Vagina (tissue), 2 donors: ENCODE data around the gene SLC25A44. TPM values are rescaled to one million over a fixed set of nuclear protein-coding genes. Genes with fewer than 3 reads are reported as not detected.
A peak's percentile ranks its signal among the peaks of the same experiment; 100 is the strongest.

Experiments used
- DNase-seq, 2 donors: peaks; one replicate each; pipeline ENCODE4 v3.0.0-alpha.2; 2017; ENCODE audit errors: extremely low spot score in 2 of 2
- H3K27ac ChIP-seq: fragments of 200-600 bp; sonication (generic); one replicate; pipeline ENCODE4 v1.5.1; 2019
- H3K27me3 ChIP-seq: fragments of 200-600 bp; sonication (generic); one replicate; pipeline ENCODE4 v1.5.1; 2019
- H3K36me3 ChIP-seq, 2 donors: fragments of 200-600 bp; sonication (generic); one replicate each; pipeline ENCODE4 v1.5.1; 2017 to 2019
- H3K4me1 ChIP-seq: fragments of 200-600 bp; sonication (generic); one replicate; pipeline ENCODE4 v1.5.1; 2019
- H3K4me3 ChIP-seq, 2 donors: fragments of 200-600 bp; sonication (generic); 1 replicate in 1 of 2; 2 replicates in 1 of 2; pipeline ENCODE4 v1.5.1; 2016 to 2019
- H3K9me3 ChIP-seq: fragments of 200-600 bp; sonication (generic); one replicate; pipeline ENCODE4 v1.5.1; 2019
- CTCF ChIP-seq, 3 experiments: fragments of 450-650 bp in 2 of 3; fragments of 200-600 bp in 1 of 3; sonication (generic) in 1 of 3; IDR thresholded peaks; one replicate each; pipeline ENCODE4 v1.5.1; 2017 to 2019; ENCODE audit warnings: antibody characterized with exemption in 3 of 3, mild to moderate bottlenecking in 2 of 3, moderate library complexity in 2 of 3
- POLR2A ChIP-seq, 2 donors: fragments of 450-650 bp; IDR thresholded peaks; one replicate each; pipeline ENCODE4 v1.6.1; 2017; ENCODE audit warnings: antibody characterized with exemption in 2 of 2, mild to moderate bottlenecking in 2 of 2, moderate library complexity in 2 of 2
- POLR2AphosphoS5 ChIP-seq, 2 donors: sonication (generic); formaldehyde crosslinking; IDR thresholded peaks; one replicate each; pipeline ENCODE4 v1.9.0; 2017; ENCODE audit warnings: antibody characterized with exemption in 2 of 2, mild to moderate bottlenecking in 2 of 2, low read depth in 1 of 2; ENCODE audit not compliant: insufficient read depth in 1 of 2
- intact Hi-C: fragments of 100-400 bp; cut with DNase I; formaldehyde crosslinking; loops from one replicate; pipeline ENCODE4 v1.15.1; 2023
- total RNA-seq: library from RNA; depleted of rRNA; stranded (reverse); fragments of >200 nt; gene quantifications from one replicate; pipeline ENCODE4 v1.2.3, GENCODE V29; 2016

Gene SLC25A44
- total RNA-seq, 1 donor from 2014 or later = 14.0 TPM

- Histone ChIP-seq H3K9me3 (no peaks in the 10 kb centered on the region), H3K4me1 (peaks cover 41% of the 10 kb centered on the region), H3K27ac (no peak overlapping the region), H3K36me3 (peaks cover 0 to 24% of the 10 kb centered on the region in 2 donors), H3K27me3 (no peaks in the 10 kb centered on the region), H3K4me3 (no peak overlapping the region)
- DNase-seq = no peak
- intact Hi-C loops = no loop called here
- TF ChIP-seq POLR2A (IDR thresholded peaks at IDR 0.05) = no peak
- TF ChIP-seq POLR2AphosphoS5 (IDR thresholded peaks at IDR 0.05; ENCODE audit: insufficient read depth in 1 of 2, low read depth in 1 of 2) = peak in 1 of 2 donors; percentile 14
- no peak for TF ChIP-seq CTCF (IDR thresholded peaks at IDR 0.05)
These were observed 24.0 kb downstream of the SLC25A44 start for GRCh38 chr1:156217871-156218270.

- H3K27ac ChIP-seq = no peak overlapping the region
- peaks cover 0 to 38% of the 10 kb centered on the region in 2 donors for H3K36me3 ChIP-seq
- no peaks in the 10 kb centered on the region for H3K9me3 ChIP-seq
- H3K4me1 ChIP-seq = peaks cover 26% of the 10 kb centered on the region
- intact Hi-C loops = no loop called here
- no peak for DNase-seq
- TF ChIP-seq CTCF (IDR thresholded peaks at IDR 0.05) (no peak), POLR2A (IDR thresholded peaks at IDR 0.05) (no peak), POLR2AphosphoS5 (IDR thresholded peaks at IDR 0.05; ENCODE audit: insufficient read depth in 1 of 2, low read depth in 1 of 2) (no peak)
- H3K4me3 ChIP-seq = no peak overlapping the region
- H3K27me3 ChIP-seq = no peaks in the 10 kb centered on the region
These were observed 26.3 kb downstream of the SLC25A44 start for GRCh38 chr1:156220226-156220625.

GRCh38 chr1:156221986-156222692 is 28.2 kb downstream of the SLC25A44 start:
- intact Hi-C loops = no loop called here
- no peak for DNase-seq
- Histone ChIP-seq H3K27ac (no peak overlapping the region), H3K36me3 (peaks cover 0 to 49% of the 10 kb centered on the region in 2 donors), H3K4me1 (peaks cover 21% of the 10 kb centered on the region), H3K4me3 (no peak overlapping the region), H3K9me3 (no peaks in the 10 kb centered on the region), H3K27me3 (no peaks in the 10 kb centered on the region)
- TF ChIP-seq POLR2AphosphoS5 (IDR thresholded peaks at IDR 0.05; ENCODE audit: insufficient read depth in 1 of 2, low read depth in 1 of 2) (no peak), POLR2A (IDR thresholded peaks at IDR 0.05) (no peak), CTCF (IDR thresholded peaks at IDR 0.05) (no peak)

- no peak for DNase-seq
- H3K9me3 ChIP-seq = no peaks in the 10 kb centered on the region
- intact Hi-C loops = loop anchor here (2.0 kb wide), 2 partner anchors 79 to 133 kb away; no protein-coding TSS in a partner anchor
- TF ChIP-seq CTCF (IDR thresholded peaks at IDR 0.05) = peak in 1 of 3 experiments; percentile 54
- no peak for TF ChIP-seq POLR2AphosphoS5 (IDR thresholded peaks at IDR 0.05; ENCODE audit: insufficient read depth in 1 of 2, low read depth in 1 of 2)
- no peak for TF ChIP-seq POLR2A (IDR thresholded peaks at IDR 0.05)
- no peak overlapping the region for H3K27ac ChIP-seq
- H3K4me1 ChIP-seq = peaks cover 8% of the 10 kb centered on the region
- H3K4me3 ChIP-seq = no peak overlapping the region
- H3K36me3 ChIP-seq = peaks cover 0 to 52% of the 10 kb centered on the region in 2 donors
- no peaks in the 10 kb centered on the region for H3K27me3 ChIP-seq
These were observed 31.7 kb downstream of the SLC25A44 start for GRCh38 chr1:156225677-156226014.

- intact Hi-C loops = loop anchor here (2.0 kb wide), 1 partner anchor 79 kb away; no protein-coding TSS in a partner anchor
- DNase-seq = no peak
These were observed 32.2 kb downstream of the SLC25A44 start for GRCh38 chr1:156226116-156226538.

More at GRCh38 chr1:156226116-156226538, 32.2 kb downstream of the SLC25A44 start:
- no peaks in the 10 kb centered on the region for H3K27me3 ChIP-seq
- peaks cover 0 to 47% of the 10 kb centered on the region in 2 donors for H3K36me3 ChIP-seq
- H3K4me3 ChIP-seq = no peak overlapping the region
- peaks cover 8% of the 10 kb centered on the region for H3K4me1 ChIP-seq
- no peak for TF ChIP-seq CTCF (IDR thresholded peaks at IDR 0.05)
- TF ChIP-seq POLR2AphosphoS5 (IDR thresholded peaks at IDR 0.05; ENCODE audit: insufficient read depth in 1 of 2, low read depth in 1 of 2) = no peak
- no peak for TF ChIP-seq POLR2A (IDR thresholded peaks at IDR 0.05)
- no peak overlapping the region for H3K27ac ChIP-seq
- no peaks in the 10 kb centered on the region for H3K9me3 ChIP-seq
